ENCODE results near the gene AQP9. TPM values are rescaled to one million over a fixed set of nuclear protein-coding genes. Genes with fewer than 3 reads are reported as not detected.

Gene AQP9
- total RNA-seq, 1 donor from 2014 or later, result 46.9 TPM

- intact Hi-C loops (cut with DNase I), result no loop called here
- H3K4me1 ChIP-seq, result no peaks in the 10 kb centered on the region
- DNase-seq (no peak), ATAC-seq (peak; percentile 52)
- H3K4me3 ChIP-seq, result no peak overlapping the region
- no peak overlapping the region for H3K27ac ChIP-seq
- H3K9me3 ChIP-seq, result no peaks in the 10 kb centered on the region
- no peaks in the 10 kb centered on the region for H3K36me3 ChIP-seq
- peak; percentile 26 for TF ChIP-seq CTCF (IDR thresholded peaks at IDR 0.05)
- H3K27me3 ChIP-seq, result no peaks in the 10 kb centered on the region
Observed at GRCh38 chr15:58115692-58116091, 22.5 kb upstream of the AQP9 start.

- DNase-seq (no peak), ATAC-seq (no peak)
- Histone ChIP-seq H3K9me3 (no peaks in the 10 kb centered on the region), H3K27ac (no peak overlapping the region), H3K36me3 (no peaks in the 10 kb centered on the region), H3K4me3 (no peak overlapping the region), H3K4me1 (no peaks in the 10 kb centered on the region), H3K27me3 (no peaks in the 10 kb centered on the region)
- intact Hi-C loops (cut with DNase I), result no loop called here
- no peak for TF ChIP-seq CTCF (IDR thresholded peaks at IDR 0.05)
Observed at GRCh38 chr15:58117619-58118018, 20.6 kb upstream of the AQP9 start.

DNA sequence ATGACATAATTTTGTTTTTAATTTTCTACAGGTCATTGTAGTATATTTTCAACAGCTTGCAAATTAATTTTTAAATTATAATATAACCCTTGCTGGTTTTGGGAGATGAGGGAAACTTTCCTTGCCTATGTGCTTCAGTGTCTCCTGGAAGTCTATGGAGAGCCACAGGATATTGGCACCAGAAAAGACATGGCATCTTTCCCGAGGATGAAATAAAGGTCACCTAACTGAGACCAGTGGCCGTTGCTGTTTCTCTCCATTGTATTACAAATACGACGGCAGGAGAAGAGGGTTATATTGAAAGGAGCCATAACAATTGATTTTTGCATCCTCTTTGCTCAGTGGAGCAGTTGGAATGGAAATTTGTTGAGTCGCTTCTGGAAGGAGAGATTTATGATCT lies 19.9 kb upstream of the AQP9 start:
- no peak for TF ChIP-seq CTCF (IDR thresholded peaks at IDR 0.05)

DNA sequence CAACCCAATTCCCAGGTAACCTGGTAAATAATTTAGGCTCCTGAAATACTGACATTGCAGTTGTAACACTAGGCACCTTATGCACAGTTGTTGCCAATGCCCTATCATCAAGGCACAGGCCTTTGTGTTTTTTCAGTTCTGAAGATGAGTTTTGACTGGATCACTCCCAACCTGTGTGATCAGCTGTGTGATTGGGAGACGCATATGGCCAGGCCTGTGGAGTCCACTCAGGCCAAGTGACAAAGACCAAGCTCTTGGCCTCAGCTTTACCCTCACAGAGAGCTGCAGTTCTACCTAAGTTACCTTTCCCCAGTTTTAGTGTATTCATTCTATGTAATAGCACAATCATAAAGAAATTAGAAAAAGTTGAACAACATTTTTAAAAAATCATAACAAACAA lies 19.2 kb upstream of the AQP9 start:
- intact Hi-C loops (cut with DNase I), result no loop called here
- Histone ChIP-seq H3K27me3 (no peaks in the 10 kb centered on the region), H3K27ac (no peak overlapping the region), H3K4me1 (no peaks in the 10 kb centered on the region), H3K9me3 (no peaks in the 10 kb centered on the region), H3K4me3 (no peak overlapping the region), H3K36me3 (no peaks in the 10 kb centered on the region)
- no peak for TF ChIP-seq CTCF (IDR thresholded peaks at IDR 0.05)
- DNase-seq (no peak), ATAC-seq (no peak)

More for the DNA sequence above, 19.9 kb upstream of the AQP9 start:
- no peaks in the 10 kb centered on the region for H3K9me3 ChIP-seq
- no peaks in the 10 kb centered on the region for H3K4me1 ChIP-seq
- no peaks in the 10 kb centered on the region for H3K27me3 ChIP-seq
- DNase-seq, result no peak
- no peak overlapping the region for H3K27ac ChIP-seq
- no peaks in the 10 kb centered on the region for H3K36me3 ChIP-seq
- no peak for ATAC-seq
- intact Hi-C loops (cut with DNase I), result no loop called here
- H3K4me3 ChIP-seq, result no peak overlapping the region

DNA sequence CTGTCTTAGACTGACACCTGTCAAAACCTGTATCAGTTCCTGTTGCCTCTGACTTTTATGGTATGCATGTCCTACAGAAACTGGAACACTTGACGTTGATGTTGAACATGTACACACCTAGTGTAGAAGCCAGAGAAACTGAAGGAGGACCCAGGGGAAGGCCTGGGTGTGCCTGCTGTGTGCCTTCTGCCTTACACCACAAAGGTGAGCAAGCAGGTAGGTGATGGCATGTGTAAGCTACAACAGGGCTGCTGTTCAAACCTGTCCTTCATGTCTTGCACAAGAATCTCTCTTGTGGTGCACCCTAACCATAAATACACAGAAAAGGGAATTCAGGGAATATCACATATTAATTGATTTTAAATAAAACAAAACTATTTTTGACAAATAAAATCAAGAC lies 13.6 kb upstream of the AQP9 start:
- no peak for ATAC-seq

More for the DNA sequence above, 13.6 kb upstream of the AQP9 start:
- DNase-seq, result no peak
- Histone ChIP-seq H3K27me3 (no peaks in the 10 kb centered on the region), H3K4me1 (no peaks in the 10 kb centered on the region), H3K36me3 (no peaks in the 10 kb centered on the region), H3K4me3 (no peak overlapping the region), H3K9me3 (no peaks in the 10 kb centered on the region), H3K27ac (no peak overlapping the region)
- TF ChIP-seq CTCF (IDR thresholded peaks at IDR 0.05), result no peak
- intact Hi-C loops (cut with DNase I), result no loop called here
